Heart right ventricle (tissue), 16 donors: ENCODE data around the gene DNAH12. TPM values are rescaled to one million over a fixed set of nuclear protein-coding genes. Genes with fewer than 3 reads are reported as not detected.
"Not testable (repeated sequence)": the region's sequence is repeated elsewhere in the genome, so short reads cannot be mapped to it uniquely, and the experiment has no call there.

Experiments used
- ATAC-seq, 8 donors: fragments of 200-7000 bp; cut with Tn5 transposase; one replicate each; pipeline ENCODE4 v1.9.1; 2020; ENCODE audit warnings: mild to moderate bottlenecking in 8 of 8, moderate library complexity in 8 of 8, moderate number of reproducible peaks in 1 of 8
- DNase-seq, 2 donors: peaks; one replicate each; pipeline ENCODE4 v3.0.0-alpha.2; 2020
- H3K27ac ChIP-seq, 10 donors: fragments of 200-600 bp; sonication (generic) in 2 of 10; one replicate each; pipeline versions ENCODE4 v1.5.0 to v1.8.0; 2020 to 2022; ENCODE audit warnings: mild to moderate bottlenecking in 3 of 10
- H3K27me3 ChIP-seq, 7 donors: fragments of 200-600 bp; one replicate each; pipeline ENCODE4 v1.8.0; 2021 to 2022; ENCODE audit warnings: mild to moderate bottlenecking in 2 of 7
- H3K36me3 ChIP-seq, 9 donors: fragments of 200-600 bp; sonication (generic) in 1 of 9; one replicate each; pipeline versions ENCODE4 v1.5.0 to v1.8.0; 2020 to 2022; ENCODE audit warnings: mild to moderate bottlenecking in 2 of 9
- H3K4me1 ChIP-seq, 9 donors: fragments of 200-600 bp; sonication (generic) in 1 of 9; one replicate each; pipeline versions ENCODE4 v1.5.0 to v1.8.0; 2020 to 2022; ENCODE audit warnings: mild to moderate bottlenecking in 4 of 9
- H3K4me3 ChIP-seq, 10 donors: fragments of 200-600 bp; sonication (generic) in 2 of 10; one replicate each; pipeline versions ENCODE4 v1.5.0 to v1.8.0; 2020 to 2022; ENCODE audit warnings: mild to moderate bottlenecking in 7 of 10, moderate library complexity in 2 of 10
- H3K9me3 ChIP-seq, 11 donors: fragments of 200-600 bp in 10 of 11; sonication (generic) in 2 of 11; one replicate each; pipeline versions ENCODE4 v1.5.0 to v1.8.0; 2013 to 2022; ENCODE audit warnings: mild to moderate bottlenecking in 2 of 11, control low read depth in 1 of 11, moderate library complexity in 1 of 11
- CTCF ChIP-seq, 9 donors: fragments of 200-600 bp; sonication (generic) in 2 of 9; IDR thresholded peaks; one replicate each; pipeline versions ENCODE4 v1.5.0 to v1.8.0; 2021 to 2022; ENCODE audit warnings: antibody characterized with exemption in 9 of 9, mild to moderate bottlenecking in 5 of 9, moderate library complexity in 1 of 9
- WGBS, 2 donors: extraction: QIAGEN DNeasy Blood & Tissue Kit; methylation state at CpG; one replicate each; pipeline ENCODE4 v1.1.7; 2013; ENCODE audit warnings: inconsistent platforms in 1 of 2; 5-methylcytosine and 5-hydroxymethylcytosine counted together
- intact Hi-C, 10 donors: fragments of 100-400 bp; cut with DNase I; formaldehyde crosslinking; loops; one replicate each; pipeline versions ENCODE4 v1.11.1 to v1.14.2; 2022
- polyA plus RNA-seq, 2 donors: library from polyadenylated mRNA; stranded (reverse); fragments of 200-250 nt; gene quantifications; one replicate each; pipeline ENCODE4 v1.2.3, GENCODE V29; 2013
- total RNA-seq, 10 donors: library from RNA; stranded (reverse); fragmentation: NEBNext Ultra II Directional in 3 of 10; extraction: Animal tissue kit (Norgen Biotek cat#: 25700) in 3 of 10; gene quantifications; one replicate each; pipeline versions ENCODE4 v1.2.1 to v1.2.4, GENCODE V29; 2021 to 2023
- donor health status: Arrhythmogenic right ventricular cardiomyopathy.
- donor health status: ischemic (EF 13 %, LVEDD 7.1; RV severe dilation, severe dysfunction).
- donor health status: healthy with polysubstance abuse.
- donor health status: DM: no; HTN: yes; CAD: no.
- donor health status: DM: no; HTN: no; CAD: no.
- donor health status: ischemic (EF 25% LVEDD 6.9; RV normal size, moderate dysfunction).
- donor health status: ischemic (EF 25% LVEDD 5.7; RV mildly dilated, moderate dysfunction).
- donor health status: healthy.
- donor health status: DM: yes; HTN: yes; CAD: no.
- donor health status: Ischemic cardiomyopathy.
- donor health status: ischemic (EF 35%, LVEDD 5.7; RV mildly dilated, moderate dysfunction).
- donor health status: nonischemic (EF 11% LVEDD 7.7; RV severe dilation, severe dysfunction).
- donor health status: DM: yes; HTN: yes; CAD: no.
- donor health status: PGD.
- donor health status: ischemic (EF 29% LVEDD 5.4; RV normal size, mild dysfunction).
- donor health status: nonischemic (EF 23%, LVEDD 6.1; RV moderate dilation, normal function).

DNAH12 gene
- total and polyA plus RNA-seq, 12 donors: 0.01 to 0.44 (median 0.12) TPM; not detected in 4

- ATAC-seq (no peak), DNase-seq (no peak)
- intact Hi-C loops: no loop called here
- Histone ChIP-seq H3K9me3 (peaks cover 0 to 14% (median 0%) of the 10 kb centered on the region in 11 donors), H3K4me1 (peaks cover 0 to 9% (median 0%) of the 10 kb centered on the region in 9 donors), H3K27me3 (no peaks in the 10 kb centered on the region), H3K36me3 (no peaks in the 10 kb centered on the region), H3K27ac (no peak overlapping the region), H3K4me3 (no peak overlapping the region)
- no peak for TF ChIP-seq CTCF (IDR thresholded peaks at IDR 0.05)
- 91 to 94% methylated on average over 5 of the region's 5 CpGs for WGBS, 2 donors
Observed at GRCh38 chr3:57444469-57444868, 99.7 kb downstream of the DNAH12 start.

- H3K36me3 ChIP-seq, intact Hi-C loops, H3K4me3 ChIP-seq, H3K27me3 ChIP-seq, ATAC-seq, DNase-seq, H3K4me1 ChIP-seq, H3K27ac ChIP-seq: not testable (repeated sequence)
- H3K9me3 ChIP-seq: peaks cover 0 to 14% (median 0%) of the 10 kb centered on the region in 11 donors
Observed at GRCh38 chr3:57440144-57440543, 104.0 kb downstream of the DNAH12 start.

- DNase-seq, H3K27ac ChIP-seq, ATAC-seq, H3K4me3 ChIP-seq, H3K36me3 ChIP-seq, H3K4me1 ChIP-seq, H3K27me3 ChIP-seq: not testable (repeated sequence)
- intact Hi-C loops: loop anchor here in 2 of 10 donors (10.0 kb wide), 1 partner anchor 264 kb away; no protein-coding TSS in a partner anchor
- H3K9me3 ChIP-seq: peaks cover 0 to 14% (median 0%) of the 10 kb centered on the region in 11 donors
- 75 to 77% methylated on average over 7 of the region's 7 CpGs for WGBS, 2 donors
Observed at GRCh38 chr3:57438460-57438859, 105.7 kb downstream of the DNAH12 start.

GRCh38 chr3:57436195-57436761, 107.9 kb downstream of the DNAH12 start:
- Histone ChIP-seq H3K27ac (no peak overlapping the region), H3K9me3 (peaks cover 0 to 13% (median 0%) of the 10 kb centered on the region in 11 donors), H3K4me1 (no peaks in the 10 kb centered on the region), H3K27me3 (no peaks in the 10 kb centered on the region), H3K36me3 (no peaks in the 10 kb centered on the region), H3K4me3 (no peak overlapping the region)
- DNase-seq (no peak), ATAC-seq (no peak)
- WGBS, 2 donors: 79 to 83% methylated on average over 1 of the region's 1 CpG
- TF ChIP-seq CTCF (IDR thresholded peaks at IDR 0.05): no peak
- intact Hi-C loops: loop anchor here in 2 of 10 donors (10.0 kb wide), 1 partner anchor 261 kb away; no protein-coding TSS in a partner anchor

- intact Hi-C loops: loop anchor here in 2 of 10 donors (10.0 kb wide), 1 partner anchor 259 kb away; no protein-coding TSS in a partner anchor
- peak in 1 of 8 donors; percentile 42 for ATAC-seq
- WGBS, 2 donors: 26 to 36% methylated on average over 4 of the region's 4 CpGs
Observed at GRCh38 chr3:57434041-57434440, 110.1 kb downstream of the DNAH12 start.

More at GRCh38 chr3:57434041-57434440, 110.1 kb downstream of the DNAH12 start:
- peak in 8 of 9 donors; percentile 18 to 49 (median 38) for TF ChIP-seq CTCF (IDR thresholded peaks at IDR 0.05)
- H3K27ac ChIP-seq: no peak overlapping the region
- no peak for DNase-seq
- no peaks in the 10 kb centered on the region for H3K27me3 ChIP-seq
- H3K4me1 ChIP-seq: no peaks in the 10 kb centered on the region
- no peaks in the 10 kb centered on the region for H3K9me3 ChIP-seq
- no peak overlapping the region for H3K4me3 ChIP-seq
- H3K36me3 ChIP-seq: no peaks in the 10 kb centered on the region
